Measurements from ENCODE around the gene MACROD1.
A peak's percentile ranks its signal among the peaks of the same experiment; 100 is the strongest.

MACROD1 gene

GRCh38 chr11:64037027-64037634 is 128.8 kb downstream of the MACROD1 start:
- Histone ChIP-seq H3K36me3 (ENCODE audit: low read depth) (no peaks in the 10 kb centered on the region), H3K27me3 (ENCODE audit: insufficient read depth, poor library complexity, severe bottlenecking) (peaks cover 40% of the 10 kb centered on the region), H3K4me1 (ENCODE audit: insufficient read depth, poor library complexity, severe bottlenecking) (no peaks in the 10 kb centered on the region), H3K27ac (ENCODE audit: poor library complexity, severe bottlenecking) (no peak overlapping the region), H3K4me3 (ENCODE audit: severe bottlenecking) (no peak overlapping the region), H3K9me3 (ENCODE audit: severe bottlenecking) (no peaks in the 10 kb centered on the region)
- TF ChIP-seq, protein P1, sequence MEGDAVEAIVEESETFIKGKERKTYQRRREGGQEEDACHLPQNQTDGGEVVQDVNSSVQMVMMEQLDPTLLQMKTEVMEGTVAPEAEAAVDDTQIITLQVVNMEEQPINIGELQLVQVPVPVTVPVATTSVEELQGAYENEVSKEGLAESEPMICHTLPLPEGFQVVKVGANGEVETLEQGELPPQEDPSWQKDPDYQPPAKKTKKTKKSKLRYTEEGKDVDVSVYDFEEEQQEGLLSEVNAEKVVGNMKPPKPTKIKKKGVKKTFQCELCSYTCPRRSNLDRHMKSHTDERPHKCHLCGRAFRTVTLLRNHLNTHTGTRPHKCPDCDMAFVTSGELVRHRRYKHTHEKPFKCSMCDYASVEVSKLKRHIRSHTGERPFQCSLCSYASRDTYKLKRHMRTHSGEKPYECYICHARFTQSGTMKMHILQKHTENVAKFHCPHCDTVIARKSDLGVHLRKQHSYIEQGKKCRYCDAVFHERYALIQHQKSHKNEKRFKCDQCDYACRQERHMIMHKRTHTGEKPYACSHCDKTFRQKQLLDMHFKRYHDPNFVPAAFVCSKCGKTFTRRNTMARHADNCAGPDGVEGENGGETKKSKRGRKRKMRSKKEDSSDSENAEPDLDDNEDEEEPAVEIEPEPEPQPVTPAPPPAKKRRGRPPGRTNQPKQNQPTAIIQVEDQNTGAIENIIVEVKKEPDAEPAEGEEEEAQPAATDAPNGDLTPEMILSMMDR (IDR thresholded peaks at IDR 0.05; ENCODE audit: poor library complexity, severe bottlenecking), result no peak
- DNase-seq (ENCODE audit: low spot score) (no peak), ATAC-seq (ENCODE audit: low read depth) (peak; percentile 31; the same call in 1 of the 3 replicates)

GRCh38 chr11:64036087-64037026 is 129.6 kb downstream of the MACROD1 start:
- peaks cover 40% of the 10 kb centered on the region for H3K27me3 ChIP-seq (ENCODE audit: insufficient read depth, poor library complexity, severe bottlenecking)
- H3K4me1 ChIP-seq (ENCODE audit: insufficient read depth, poor library complexity, severe bottlenecking), result no peaks in the 10 kb centered on the region
- no peak overlapping the region for H3K27ac ChIP-seq (ENCODE audit: poor library complexity, severe bottlenecking)
- no peaks in the 10 kb centered on the region for H3K9me3 ChIP-seq (ENCODE audit: severe bottlenecking)
- H3K4me3 ChIP-seq (ENCODE audit: severe bottlenecking), result no peak overlapping the region
- TF ChIP-seq, protein P1 (IDR thresholded peaks at IDR 0.05; ENCODE audit: poor library complexity, severe bottlenecking), result no peak
- no peak for DNase-seq (ENCODE audit: low spot score)
- peak; percentile 49; the same call in 2 of the 3 replicates for ATAC-seq (ENCODE audit: low read depth)
- H3K36me3 ChIP-seq (ENCODE audit: low read depth), result no peaks in the 10 kb centered on the region

- Histone ChIP-seq H3K36me3 (ENCODE audit: low read depth) (no peaks in the 10 kb centered on the region), H3K27me3 (ENCODE audit: insufficient read depth, poor library complexity, severe bottlenecking) (peaks cover 40% of the 10 kb centered on the region), H3K27ac (ENCODE audit: poor library complexity, severe bottlenecking) (no peak within 1 kb of the TSS), H3K4me3 (ENCODE audit: severe bottlenecking) (no peak within 1 kb of the TSS), H3K9me3 (ENCODE audit: severe bottlenecking) (no peaks in the 10 kb centered on the region), H3K4me1 (ENCODE audit: insufficient read depth, poor library complexity, severe bottlenecking) (no peaks in the 10 kb centered on the region)
- TF ChIP-seq, protein P1 (IDR thresholded peaks at IDR 0.05; ENCODE audit: poor library complexity, severe bottlenecking), result no peak
- no peak for DNase-seq (ENCODE audit: low spot score)
- no peak for ATAC-seq (ENCODE audit: low read depth)
Observed at GRCh38 chr11:64035576-64035975, 130.3 kb downstream of the MACROD1 start, which contains the start of gene FLRT1. Gene FLRT1 (plus strand): TSS chr11:64035931. CDS start chr11:64116268, 80,337 bp downstream.

- H3K4me1 ChIP-seq (ENCODE audit: insufficient read depth, poor library complexity, severe bottlenecking), result no peaks in the 10 kb centered on the region
- TF ChIP-seq, protein P1 (IDR thresholded peaks at IDR 0.05; ENCODE audit: poor library complexity, severe bottlenecking), result no peak
- H3K27ac ChIP-seq (ENCODE audit: poor library complexity, severe bottlenecking), result no peak overlapping the region
- DNase-seq (ENCODE audit: low spot score), result no peak
- H3K4me3 ChIP-seq (ENCODE audit: severe bottlenecking), result no peak overlapping the region
- no peak for ATAC-seq (ENCODE audit: low read depth)
- no peaks in the 10 kb centered on the region for H3K9me3 ChIP-seq (ENCODE audit: severe bottlenecking)
- H3K36me3 ChIP-seq (ENCODE audit: low read depth), result no peaks in the 10 kb centered on the region
- H3K27me3 ChIP-seq (ENCODE audit: insufficient read depth, poor library complexity, severe bottlenecking), result peaks cover 40% of the 10 kb centered on the region
Observed at GRCh38 chr11:64035081-64035524, 130.8 kb downstream of the MACROD1 start.
